G401.6 (cell line): ENCODE results near the gene CCR5AS.
"Not testable (repeated sequence)": the region's sequence is repeated elsewhere in the genome, so short reads cannot be mapped to it uniquely, and the experiment has no call there.

Source experiments
- FAIRE-seq: peaks from 2 replicates; lab custom pipeline; 2012; peaks lifted over from hg19 to GRCh38; lab: Jason Lieb, UNC

Gene CCR5AS

GRCh38 chr3:46429250-46429649 lies 22.4 kb upstream of the CCR5AS start:
- FAIRE-seq: no peak

- FAIRE-seq: no peak
Observed at GRCh38 chr3:46427916-46428833, 21.3 kb upstream of the CCR5AS start.

GRCh38 chr3:46427404-46427803 lies 20.5 kb upstream of the CCR5AS start:
- FAIRE-seq: not testable (repeated sequence)

GRCh38 chr3:46426476-46426875 lies 19.6 kb upstream of the CCR5AS start:
- not testable (repeated sequence) for FAIRE-seq

DNA sequence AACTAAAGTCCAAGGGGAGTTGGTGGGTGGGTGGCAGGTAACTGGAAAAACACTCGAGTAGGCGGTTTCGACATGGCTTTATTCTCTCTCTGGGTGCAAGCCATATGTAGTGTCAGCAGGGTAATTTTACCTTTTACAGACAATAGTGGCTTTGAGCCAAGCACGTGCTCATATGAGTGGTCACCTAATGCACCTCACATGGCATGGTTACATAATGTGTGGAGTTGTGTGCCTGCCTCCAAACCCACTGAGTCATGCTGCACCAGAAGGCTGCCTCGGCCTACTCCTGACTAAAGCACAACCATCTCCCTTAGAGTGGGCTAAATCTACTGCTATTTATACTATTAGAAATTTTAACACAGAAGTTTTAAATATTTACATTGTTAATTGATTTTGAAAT lies 16.7 kb upstream of the CCR5AS start:
- no peak for FAIRE-seq

DNA sequence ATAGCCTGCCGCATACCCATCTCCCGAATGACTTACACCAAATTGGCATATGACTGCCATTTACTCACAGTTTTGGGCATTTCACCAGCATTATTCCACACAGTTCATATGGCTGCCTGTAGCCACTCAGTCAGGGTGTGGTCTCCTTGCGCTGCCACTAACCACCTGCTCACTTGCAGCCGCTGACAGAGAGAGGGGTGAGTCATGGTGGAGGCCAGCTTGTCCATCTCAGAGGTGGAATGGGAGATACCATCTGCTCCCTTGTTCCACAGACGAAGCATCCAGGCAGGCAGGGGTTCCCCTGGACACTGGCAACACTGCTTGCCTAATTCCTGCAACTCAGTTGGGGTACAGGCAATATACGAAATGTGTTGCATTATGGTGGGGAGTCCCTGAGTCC lies 15.8 kb upstream of the CCR5AS start:
- no peak for FAIRE-seq

- no peak for FAIRE-seq
Observed at GRCh38 chr3:46420931-46421330, 14.1 kb upstream of the CCR5AS start.

DNA sequence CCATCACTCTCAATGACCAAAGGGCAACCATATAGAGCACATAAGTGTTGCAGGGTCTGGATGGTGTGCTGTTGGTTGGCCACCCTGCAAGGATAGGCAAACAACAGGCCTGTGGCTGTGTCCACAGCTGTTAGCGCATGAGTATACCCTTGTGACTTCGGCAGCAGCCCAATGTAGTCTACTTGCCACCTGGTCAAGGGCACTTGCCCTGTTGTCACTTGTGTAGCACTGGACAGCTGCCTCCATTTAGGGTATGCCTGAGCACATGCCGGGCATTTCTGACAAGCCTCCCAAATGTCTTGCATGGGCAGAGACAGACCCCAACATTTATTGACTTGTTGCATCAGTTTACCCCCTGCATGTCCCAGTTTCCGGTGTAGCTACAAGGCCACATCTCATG lies 12.9 kb upstream of the CCR5AS start:
- FAIRE-seq: no peak

DNA sequence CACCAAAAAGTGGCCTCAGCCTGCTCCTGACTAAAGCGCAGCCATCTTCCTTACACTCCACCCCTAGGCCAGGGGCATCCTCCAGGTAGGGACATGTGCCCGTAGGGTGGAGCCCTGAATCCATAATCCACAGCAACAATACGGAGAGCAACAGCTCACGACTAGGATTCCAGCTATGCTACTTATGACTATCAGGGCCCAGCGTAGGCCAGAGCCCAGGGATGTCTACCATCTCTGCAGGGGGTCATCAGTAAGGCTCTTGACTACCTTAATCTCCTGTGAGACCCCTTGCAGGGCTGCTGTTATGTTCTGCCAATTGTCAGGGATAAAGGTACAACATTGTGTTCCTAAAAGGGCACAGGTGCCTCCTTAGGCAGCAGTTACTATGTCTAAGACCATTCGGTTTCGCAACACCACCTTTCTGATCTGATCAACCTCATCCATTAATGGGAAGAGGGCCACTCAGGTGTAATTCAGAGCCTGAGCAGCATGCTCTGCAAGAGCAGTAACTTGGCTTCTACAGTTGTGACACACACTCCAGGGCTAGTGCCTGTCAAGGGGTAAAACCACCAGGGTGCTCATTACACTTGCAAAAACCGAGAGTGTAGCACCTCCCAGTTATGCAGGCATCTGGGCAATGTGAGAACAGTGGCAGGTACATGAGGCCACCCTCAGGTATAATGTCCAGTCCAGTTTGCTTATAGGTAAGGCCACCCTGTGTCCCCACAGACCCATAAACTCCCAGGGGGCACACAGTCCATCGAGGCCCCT lies 11.2 kb upstream of the CCR5AS start:
- no peak for FAIRE-seq

DNA sequence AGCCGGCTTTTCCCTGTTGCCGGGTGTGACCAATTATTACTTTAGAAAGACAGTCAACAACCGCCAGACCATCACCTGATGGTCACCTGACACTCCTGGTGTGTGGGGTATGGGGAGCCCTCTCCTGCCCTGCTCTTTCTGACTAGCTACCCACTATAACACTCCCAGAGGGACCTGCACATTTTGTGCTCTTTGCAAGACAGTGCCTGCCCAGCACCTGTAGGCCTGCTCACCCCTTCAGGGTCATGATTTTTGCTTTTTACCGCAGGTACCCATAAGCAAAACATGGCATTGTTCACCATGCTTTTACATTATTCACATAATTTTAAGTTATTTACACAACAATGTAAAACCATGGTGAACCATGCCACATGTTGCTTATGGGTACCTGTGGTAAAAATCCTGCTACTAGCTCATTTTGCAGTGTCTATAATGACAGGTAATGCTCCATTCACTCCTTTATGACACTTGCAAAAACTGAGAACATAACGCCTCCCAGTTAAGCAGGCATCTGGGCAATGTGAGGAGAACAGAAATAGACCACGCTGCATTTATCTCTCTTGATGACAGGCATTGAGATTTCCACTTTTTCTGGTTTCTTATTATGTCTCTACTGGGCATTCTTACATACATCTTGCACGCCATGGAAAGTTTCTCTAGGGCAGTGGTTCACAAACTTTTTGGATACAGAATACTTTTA lies 10.1 kb upstream of the CCR5AS start:
- no peak for FAIRE-seq

DNA sequence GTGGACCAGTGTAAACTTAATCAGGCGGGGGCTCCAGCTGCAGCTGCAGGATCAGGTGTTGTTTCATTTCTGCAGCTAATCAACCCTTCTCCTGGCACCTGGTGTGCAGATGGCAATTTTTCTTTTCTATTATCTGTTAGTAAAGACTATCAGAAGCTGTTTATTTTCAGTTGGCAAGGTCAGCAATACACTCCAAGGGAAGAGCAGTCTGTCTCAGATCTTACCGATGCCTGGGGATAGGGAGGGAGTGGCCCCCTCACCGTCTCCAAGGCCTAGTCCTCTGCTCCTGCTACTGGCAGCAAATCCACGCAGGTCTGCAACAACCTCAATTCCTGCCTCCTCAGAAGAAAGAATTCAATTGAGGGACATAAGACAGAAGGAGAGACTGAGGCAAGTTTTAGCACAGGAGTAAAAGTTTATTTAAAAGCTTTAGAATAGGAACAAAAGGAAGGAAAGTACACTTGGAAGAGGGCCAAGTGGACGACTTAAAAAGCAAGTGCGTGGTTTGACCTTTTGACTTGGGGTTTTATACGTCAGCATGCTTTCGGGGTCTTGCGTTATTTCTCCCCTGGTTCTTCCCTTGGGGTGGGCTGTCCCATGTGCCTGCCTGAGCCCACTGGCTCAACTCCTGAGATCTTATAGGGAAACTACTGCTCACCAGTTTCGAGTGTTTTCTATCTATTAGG lies 9.4 kb upstream of the CCR5AS start:
- no peak for FAIRE-seq

DNA sequence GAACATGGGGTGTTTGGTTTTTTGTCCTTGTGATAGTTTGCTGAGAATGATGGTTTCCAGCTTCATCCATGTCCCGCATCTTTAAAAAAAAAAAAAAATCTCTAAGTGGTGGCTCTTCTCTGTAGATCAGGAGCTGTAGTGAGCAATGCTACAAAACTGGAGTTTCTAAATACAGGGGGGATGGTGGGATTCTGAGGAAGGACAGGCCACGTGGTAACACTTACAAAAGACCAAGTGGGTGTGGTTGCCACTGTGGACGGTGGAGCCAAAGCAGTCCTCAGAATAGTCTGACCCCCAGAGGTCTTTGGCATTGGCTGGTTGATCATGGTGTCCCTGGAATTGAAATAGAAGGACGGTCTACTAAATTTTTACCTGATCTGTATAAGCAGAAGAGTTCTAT lies 7.9 kb upstream of the CCR5AS start:
- FAIRE-seq: no peak

DNA sequence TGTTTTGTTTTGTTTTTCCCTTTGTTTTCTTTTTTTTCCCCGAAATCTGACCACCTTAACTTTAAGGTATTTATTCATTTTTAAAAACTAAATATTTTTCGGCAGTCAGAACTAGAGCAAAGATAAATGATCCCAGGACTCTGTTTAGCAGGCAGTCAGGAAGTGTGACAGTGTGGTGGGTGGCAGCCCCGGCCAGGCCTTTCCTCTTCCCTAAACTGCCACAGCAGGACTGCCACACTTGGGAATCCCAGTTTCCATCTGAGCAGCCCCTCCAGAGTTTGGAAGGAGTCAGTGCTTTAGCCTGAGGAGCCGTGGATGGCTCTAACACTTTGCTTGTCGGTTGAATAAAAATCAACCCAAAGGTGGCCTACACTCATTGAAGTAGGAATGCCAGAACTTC lies 7.1 kb upstream of the CCR5AS start:
- no peak for FAIRE-seq

GRCh38 chr3:46412786-46413298 lies 6.0 kb upstream of the CCR5AS start:
- no peak for FAIRE-seq

- FAIRE-seq: no peak
Observed at GRCh38 chr3:46411271-46411670, 4.4 kb upstream of the CCR5AS start.

DNA sequence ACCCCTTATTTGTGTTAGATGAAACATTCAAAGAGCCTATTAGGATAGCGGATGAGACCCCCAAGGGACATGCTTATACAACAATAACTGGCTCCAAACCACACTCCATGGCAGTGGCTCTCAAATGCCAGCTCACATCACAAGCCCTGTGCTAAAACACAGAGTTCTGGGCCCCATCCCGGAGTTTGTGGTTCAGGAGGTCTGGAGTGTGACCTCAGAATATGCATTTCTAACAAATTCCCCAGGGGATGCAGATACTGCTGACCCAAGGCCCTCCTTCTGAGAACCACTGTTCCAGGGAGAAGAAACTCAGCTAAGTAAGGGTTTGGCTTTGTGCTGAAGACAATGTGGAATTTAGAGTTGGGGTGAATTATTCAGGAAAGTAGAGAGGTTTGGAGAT lies 3.8 kb upstream of the CCR5AS start:
- no peak for FAIRE-seq

DNA sequence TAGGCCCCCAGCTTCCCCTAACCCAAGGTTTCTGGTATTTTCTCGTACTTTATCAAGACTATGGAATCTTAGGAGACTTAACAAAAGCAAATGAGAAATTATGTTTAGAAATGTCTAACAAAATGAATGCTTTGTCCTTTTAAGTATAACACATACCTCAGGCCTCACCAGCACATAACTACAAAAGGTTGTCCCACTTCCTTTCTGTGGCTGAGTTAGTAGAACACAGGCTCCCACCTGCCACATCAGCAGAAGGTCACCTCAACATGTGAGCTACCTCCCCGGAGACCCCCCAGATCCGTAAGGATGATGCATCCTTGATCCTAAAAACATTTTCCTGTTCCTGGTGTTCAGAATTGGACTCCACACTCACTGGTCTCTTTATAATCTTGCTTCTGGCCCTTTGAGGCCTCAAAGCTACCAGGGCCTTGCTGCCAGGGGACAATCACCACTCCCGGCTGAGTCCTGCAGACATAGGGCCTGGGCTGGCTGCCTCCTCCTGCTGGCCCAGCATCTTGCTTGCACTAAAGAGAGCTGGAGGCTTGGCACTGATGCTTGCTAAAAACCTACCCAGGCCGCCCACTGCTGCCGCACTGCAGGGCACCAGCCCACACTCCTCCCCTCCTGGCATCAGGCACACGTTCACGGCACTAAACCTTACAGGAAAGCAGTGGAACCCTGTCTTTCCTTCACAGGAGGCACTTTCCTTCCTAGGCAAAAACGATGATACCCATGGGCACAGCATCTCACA lies 3.0 kb upstream of the CCR5AS start:
- no peak for FAIRE-seq

- no peak for FAIRE-seq
Observed at GRCh38 chr3:46408853-46409252, 2.0 kb upstream of the CCR5AS start.

GRCh38 chr3:46407970-46408369 lies 1.1 kb upstream of the CCR5AS start:
- FAIRE-seq: no peak

DNA sequence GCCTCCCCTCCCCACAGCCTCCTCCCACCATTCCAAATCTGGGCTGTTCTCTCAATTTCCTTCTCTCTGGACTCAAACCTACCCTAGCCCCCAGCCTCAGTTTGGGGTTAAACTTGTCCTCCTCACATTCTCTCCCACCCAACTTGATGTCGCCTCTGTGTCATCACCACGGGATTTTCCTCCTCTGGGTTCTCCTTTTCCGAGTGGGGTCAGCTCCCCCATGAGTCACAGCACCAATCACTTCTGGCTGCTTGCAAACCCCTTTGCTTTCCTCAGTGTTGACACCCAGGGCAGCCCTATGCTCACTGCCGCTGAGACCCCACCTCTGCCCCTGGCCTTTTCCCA lies 451 bp downstream of the CCR5AS start:
- no peak for FAIRE-seq

GRCh38 chr3:46405301-46406019 lies 1.4 kb downstream of the CCR5AS start:
- no peak for FAIRE-seq
